HG02763 (cell line): ENCODE measurements around the gene RNF130.

ENCODE experiments used
- ATAC-seq: cut with Tn5 transposase; IDR thresholded peaks from one replicate; pipeline ENCODE4 v1.9.1; 2021; ENCODE audit warnings: mild to moderate bottlenecking, moderate library complexity; ENCODE audit not compliant: unreplicated experiment

RNF130 gene, protein sequence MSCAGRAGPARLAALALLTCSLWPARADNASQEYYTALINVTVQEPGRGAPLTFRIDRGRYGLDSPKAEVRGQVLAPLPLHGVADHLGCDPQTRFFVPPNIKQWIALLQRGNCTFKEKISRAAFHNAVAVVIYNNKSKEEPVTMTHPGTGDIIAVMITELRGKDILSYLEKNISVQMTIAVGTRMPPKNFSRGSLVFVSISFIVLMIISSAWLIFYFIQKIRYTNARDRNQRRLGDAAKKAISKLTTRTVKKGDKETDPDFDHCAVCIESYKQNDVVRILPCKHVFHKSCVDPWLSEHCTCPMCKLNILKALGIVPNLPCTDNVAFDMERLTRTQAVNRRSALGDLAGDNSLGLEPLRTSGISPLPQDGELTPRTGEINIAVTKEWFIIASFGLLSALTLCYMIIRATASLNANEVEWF

DNA sequence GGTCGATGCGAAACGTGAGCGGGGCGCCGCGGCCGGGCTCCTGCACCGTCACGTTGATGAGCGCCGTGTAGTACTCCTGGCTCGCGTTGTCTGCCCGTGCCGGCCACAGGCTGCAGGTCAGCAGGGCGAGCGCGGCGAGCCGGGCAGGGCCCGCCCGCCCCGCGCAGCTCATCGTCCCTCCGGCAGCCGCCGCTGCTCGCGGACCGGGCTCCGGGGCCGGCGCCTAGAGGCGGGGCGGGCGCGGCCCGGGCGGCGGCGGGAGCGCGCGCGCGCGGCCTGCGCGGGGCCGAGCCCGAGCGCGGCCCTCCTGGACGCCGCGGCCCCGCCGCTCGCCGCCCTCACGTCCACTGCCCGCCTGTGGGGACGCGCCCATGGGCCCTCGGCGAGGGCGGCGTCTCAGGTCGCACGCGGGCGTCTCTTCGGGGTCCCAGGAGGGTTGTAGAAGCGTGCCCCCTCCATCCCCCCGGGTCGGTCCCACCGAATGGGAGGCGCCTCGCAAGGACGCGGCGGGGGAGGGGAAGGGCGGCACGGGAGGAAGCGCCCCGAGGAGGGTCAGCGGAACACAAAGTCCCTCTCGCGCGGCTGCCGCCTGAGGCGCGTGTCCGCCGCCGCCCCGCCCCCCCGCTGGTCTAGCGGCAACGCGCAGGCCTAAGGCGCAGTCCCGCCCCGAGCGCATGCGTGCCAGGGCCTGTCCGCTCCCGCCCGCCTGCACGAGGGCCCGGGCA, at the start of gene RNF130:
Gene RNF130 (minus strand): TSS at position 229 of the 725 bp plus-strand sequence. CDS start 57 bp downstream, at position 172.
- ATAC-seq: no peak

GRCh38 chr5:180120237-180121101, 48.9 kb upstream of the RNF130 start:
- no peak for ATAC-seq

DNA sequence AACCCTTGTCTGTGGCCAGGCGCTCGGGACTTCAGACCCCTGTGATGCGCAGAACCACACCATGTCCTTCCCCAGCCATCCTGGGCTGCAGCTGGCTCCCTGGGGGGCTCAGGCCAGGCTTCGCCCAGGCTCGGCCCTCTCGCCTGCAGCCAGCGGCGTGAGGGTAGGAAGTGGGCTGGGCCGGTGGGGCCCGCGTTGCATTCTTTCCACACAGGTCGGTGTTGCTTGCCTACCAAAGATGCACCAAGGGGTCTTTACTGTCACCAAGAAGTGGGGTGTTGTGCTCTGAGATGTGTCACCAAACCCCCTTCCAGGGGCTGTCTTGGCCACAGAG, 48.3 kb upstream of the RNF130 start:
- no peak for ATAC-seq

GRCh38 chr5:180119031-180119902, 47.7 kb upstream of the RNF130 start:
- ATAC-seq: no peak

GRCh38 chr5:180118391-180118791, 46.8 kb upstream of the RNF130 start:
- no peak for ATAC-seq

DNA sequence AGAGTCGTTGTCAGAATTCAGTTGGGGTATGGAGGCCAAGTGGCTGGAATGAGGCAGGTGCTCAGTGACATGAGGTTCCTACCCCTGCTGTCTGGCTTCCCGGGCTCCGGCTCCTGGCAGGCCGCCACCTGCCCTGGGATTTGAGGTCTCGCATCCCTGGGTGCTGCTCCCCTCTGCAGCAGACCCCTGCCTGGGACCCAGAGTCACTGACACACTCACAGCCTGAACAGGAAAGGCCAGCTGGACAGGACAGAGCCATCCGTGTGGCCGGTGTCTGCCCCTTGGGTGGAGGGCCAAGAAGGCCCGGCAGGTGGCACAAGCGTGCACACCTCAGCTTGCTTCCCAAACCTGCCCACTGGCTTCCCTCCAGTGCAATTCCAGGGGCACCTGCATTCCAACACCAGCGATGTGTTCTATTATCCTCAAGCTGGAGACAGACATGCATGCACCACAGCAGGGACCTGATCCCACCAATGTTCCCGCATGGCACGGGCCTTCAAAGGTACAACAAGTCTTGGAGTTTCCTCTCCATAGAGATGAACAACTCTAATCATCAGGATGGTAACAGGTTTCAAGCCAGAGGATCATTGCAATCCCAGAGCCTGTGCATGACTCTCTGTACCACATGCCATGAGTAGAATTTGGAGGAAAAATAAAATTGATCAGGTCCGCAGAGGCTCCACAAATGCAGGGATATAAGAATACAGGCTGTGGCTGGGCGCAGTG, 45.6 kb upstream of the RNF130 start:
- no peak for ATAC-seq

DNA sequence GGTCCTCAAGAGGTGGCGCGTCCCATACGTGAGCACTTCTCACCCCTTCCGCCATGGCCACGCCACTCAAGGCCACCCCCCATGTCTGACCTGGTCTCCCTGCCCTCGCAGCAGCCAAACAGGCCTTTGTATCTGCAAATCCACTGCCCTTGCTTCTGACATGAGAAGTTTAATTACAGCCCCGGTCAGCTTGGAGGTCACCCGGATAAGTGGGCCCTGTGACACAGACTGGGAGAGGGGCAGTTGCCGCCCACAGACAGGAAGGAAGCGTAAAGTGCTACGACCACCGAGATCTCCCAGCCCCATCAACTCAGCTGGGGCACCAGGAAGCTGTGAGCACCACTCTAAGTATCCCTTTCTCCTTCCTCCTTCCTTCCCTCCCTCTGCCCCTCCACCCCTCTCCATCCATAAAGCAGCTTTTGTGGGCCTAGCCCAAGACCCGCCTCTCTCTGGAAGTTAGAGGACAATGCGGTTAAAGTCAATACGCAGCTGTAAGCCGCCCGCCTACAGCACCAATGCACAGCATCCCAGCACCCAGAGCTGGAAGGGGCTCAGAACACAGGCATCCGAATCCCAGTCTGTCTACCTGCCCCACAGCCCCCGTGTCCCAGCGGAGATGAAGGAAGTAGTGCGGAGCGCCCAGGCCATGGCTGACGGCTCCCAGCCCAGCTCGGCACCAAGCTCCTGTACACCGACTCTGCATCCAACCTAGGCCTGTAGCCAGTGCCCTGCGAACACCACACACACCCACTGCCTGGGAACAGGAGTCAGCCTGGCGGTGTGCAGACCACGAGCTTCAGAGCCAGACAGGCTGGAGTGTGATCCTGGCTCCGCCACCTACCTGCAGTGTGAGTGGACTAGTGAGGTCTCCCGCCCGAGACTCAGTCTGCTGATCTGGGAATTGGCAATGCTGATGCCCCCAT, 44.8 kb upstream of the RNF130 start:
- ATAC-seq: no peak

DNA sequence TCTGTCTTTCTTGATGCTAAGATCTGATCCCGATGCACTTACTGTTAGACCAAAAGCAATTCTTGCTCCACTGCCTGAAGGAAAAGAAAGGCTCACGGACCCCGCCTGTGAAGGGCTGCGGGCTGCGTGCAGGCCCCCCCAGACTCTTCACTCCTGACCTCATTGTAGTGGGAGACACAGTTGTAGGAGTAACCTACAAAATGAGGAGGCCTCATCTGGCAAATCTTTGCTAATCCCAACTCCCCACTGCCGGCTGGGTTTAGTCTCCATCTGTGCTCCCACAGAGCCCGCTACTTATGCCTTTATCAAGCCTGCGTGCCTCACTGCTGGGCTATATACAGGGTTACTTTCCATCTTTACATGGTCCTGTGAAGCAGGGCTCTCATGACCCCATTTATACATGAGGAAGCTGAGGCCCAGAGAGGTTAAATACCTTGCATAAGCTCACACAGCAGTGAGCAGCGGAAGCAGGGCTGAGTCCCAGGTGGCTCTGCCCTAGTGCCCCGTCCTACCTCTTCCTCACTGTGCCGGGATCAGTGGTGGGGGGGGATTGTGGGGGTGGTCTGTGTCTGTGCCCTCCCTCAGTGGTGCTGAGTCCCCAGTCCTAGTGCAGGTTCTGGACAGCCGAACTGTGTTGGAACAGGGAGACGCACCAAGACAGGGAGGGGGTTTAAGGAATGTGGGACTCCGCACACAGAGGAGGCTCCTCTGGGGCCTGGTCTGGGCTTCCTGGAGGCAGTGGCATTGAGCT, 43.9 kb upstream of the RNF130 start:
- ATAC-seq: no peak

- no peak for ATAC-seq
Observed at GRCh38 chr5:180114304-180115003, 42.9 kb upstream of the RNF130 start.

GRCh38 chr5:180113660-180114303, 42.2 kb upstream of the RNF130 start:
- ATAC-seq: no peak

- no peak for ATAC-seq
Observed at GRCh38 chr5:180112181-180112861, 40.8 kb upstream of the RNF130 start.

DNA sequence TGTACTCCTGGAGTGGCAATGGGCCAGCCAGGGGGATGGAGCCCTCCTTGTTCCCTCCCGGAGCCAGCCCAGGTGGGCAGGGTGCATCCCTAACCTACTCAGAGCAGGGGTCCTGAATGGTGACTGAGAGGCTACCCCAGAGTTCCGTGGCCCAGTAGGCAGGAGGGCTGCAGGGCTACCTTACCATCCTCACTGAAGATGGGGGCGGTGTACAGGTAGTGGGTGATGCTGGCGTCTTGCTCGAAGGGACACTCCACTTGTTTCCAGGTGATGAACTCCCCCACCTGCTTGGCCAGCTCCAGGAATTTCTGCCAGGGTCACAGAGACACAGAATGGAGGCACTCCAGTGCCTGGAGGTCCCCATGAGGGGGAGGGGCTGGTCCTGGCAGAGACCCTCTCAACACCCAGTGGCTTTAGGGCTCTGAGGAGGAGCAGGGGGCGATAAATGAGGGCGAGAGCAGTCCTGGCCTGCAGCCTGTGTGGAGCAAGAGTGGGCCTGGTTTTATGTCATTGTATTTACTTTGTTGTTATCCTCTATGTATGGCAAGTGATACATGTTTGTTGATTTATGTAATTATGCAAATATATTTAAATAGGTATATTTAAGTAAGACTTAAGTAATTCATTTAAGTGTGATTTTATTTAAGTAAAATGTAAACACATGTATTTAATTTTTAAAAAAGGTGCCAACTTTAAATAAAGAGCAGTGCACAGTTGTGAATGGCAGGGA, 39.9 kb upstream of the RNF130 start:
- ATAC-seq: no peak

- ATAC-seq: no peak
Observed at GRCh38 chr5:180109920-180110319, 38.4 kb upstream of the RNF130 start.

DNA sequence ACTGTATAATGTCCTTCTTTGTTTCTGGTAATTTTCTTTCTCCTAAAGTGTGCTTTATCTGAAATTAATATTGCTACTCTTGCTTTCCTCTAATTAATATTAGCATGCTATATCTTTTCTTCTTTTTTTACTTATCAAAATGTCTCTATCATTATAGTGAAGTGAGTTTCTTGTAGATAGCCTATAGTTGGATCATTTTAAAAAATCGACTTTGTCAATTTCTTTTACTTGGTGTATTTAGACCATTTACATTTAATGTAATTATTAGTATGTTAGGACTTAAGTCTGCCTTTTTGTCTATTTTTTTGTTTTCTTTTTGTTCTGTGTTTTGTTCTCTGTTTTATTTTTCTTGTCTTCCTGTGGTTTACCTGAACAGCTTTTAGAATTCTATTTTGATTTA, 35.4 kb upstream of the RNF130 start:
- ATAC-seq: no peak

- ATAC-seq: no peak
Observed at GRCh38 chr5:180105827-180106312, 34.3 kb upstream of the RNF130 start.

- no peak for ATAC-seq
Observed at GRCh38 chr5:180104168-180104530, 32.6 kb upstream of the RNF130 start.
